ENCODE measurements around the gene SHISA8. TPM values are rescaled to one million over a fixed set of nuclear protein-coding genes. Genes with fewer than 3 reads are reported as not detected.

Gene SHISA8
- polyA plus RNA-seq, 1 experiment = not detected

- no peak for TF ChIP-seq CTCF (IDR thresholded peaks at IDR 0.05; ENCODE audit: low read depth, low read length)
- H3K27me3 ChIP-seq (ENCODE audit: control insufficient read depth, insufficient read depth, low read length) = no peaks in the 10 kb centered on the region
- DNase-seq (ENCODE audit: low read depth, low spot score) = no peak
- H3K9me3 ChIP-seq (ENCODE audit: control insufficient read depth, insufficient read depth, low read length) = no peaks in the 10 kb centered on the region; the same call in 1 of the 2 replicates
- H3K27ac ChIP-seq (ENCODE audit: low read depth, low read length) = no peak overlapping the region
- ChIA-PET POLR2A (no interaction called here), CTCF (no interaction called here)
- H3K4me3 ChIP-seq (ENCODE audit: low read depth, low read length) = no peak overlapping the region
These were observed 14.8 kb downstream of the SHISA8 start for GRCh38 chr22:41899992-41900651.

GRCh38 chr22:41899110-41899509, 15.8 kb downstream of the SHISA8 start:
- POLR2A ChIA-PET = no interaction called here

GRCh38 chr22:41898645-41899044, 16.2 kb downstream of the SHISA8 start:
- CTCF ChIA-PET = no interaction called here
- Histone ChIP-seq H3K9me3 (ENCODE audit: control insufficient read depth, insufficient read depth, low read length) (no peaks in the 10 kb centered on the region; the same call in 1 of the 2 replicates), H3K27ac (ENCODE audit: low read depth, low read length) (no peak overlapping the region), H3K4me3 (ENCODE audit: low read depth, low read length) (no peak overlapping the region), H3K27me3 (ENCODE audit: control insufficient read depth, insufficient read depth, low read length) (no peaks in the 10 kb centered on the region)
- POLR2A ChIA-PET = no interaction called here
- DNase-seq (ENCODE audit: low read depth, low spot score) = no peak
- TF ChIP-seq CTCF (IDR thresholded peaks at IDR 0.05; ENCODE audit: low read depth, low read length) = no peak

More at GRCh38 chr22:41899110-41899509, 15.8 kb downstream of the SHISA8 start:
- CTCF ChIA-PET = no interaction called here
- TF ChIP-seq CTCF (IDR thresholded peaks at IDR 0.05; ENCODE audit: low read depth, low read length) = no peak
- Histone ChIP-seq H3K27me3 (ENCODE audit: control insufficient read depth, insufficient read depth, low read length) (no peaks in the 10 kb centered on the region), H3K9me3 (ENCODE audit: control insufficient read depth, insufficient read depth, low read length) (no peaks in the 10 kb centered on the region; the same call in 1 of the 2 replicates), H3K27ac (ENCODE audit: low read depth, low read length) (no peak overlapping the region), H3K4me3 (ENCODE audit: low read depth, low read length) (no peak overlapping the region)
- no peak for DNase-seq (ENCODE audit: low read depth, low spot score)

- no peak overlapping the region for H3K4me3 ChIP-seq (ENCODE audit: low read depth, low read length)
- H3K27ac ChIP-seq (ENCODE audit: low read depth, low read length) = no peak overlapping the region
- no peaks in the 10 kb centered on the region for H3K27me3 ChIP-seq (ENCODE audit: control insufficient read depth, insufficient read depth, low read length)
- DNase-seq (ENCODE audit: low read depth, low spot score) = no peak
- POLR2A ChIA-PET = no interaction called here
- no peaks in the 10 kb centered on the region for H3K9me3 ChIP-seq (ENCODE audit: control insufficient read depth, insufficient read depth, low read length)
- no peak for TF ChIP-seq CTCF (IDR thresholded peaks at IDR 0.05; ENCODE audit: low read depth, low read length)
- CTCF ChIA-PET = interaction anchor here (0.7 to 1.8 kb wide), 3 partner anchors 36 to 196 kb away, joined by 3 to 9 read pairs (median 3); no protein-coding TSS in a partner anchor
These were observed 21.1 kb downstream of the SHISA8 start for GRCh38 chr22:41893591-41894375.

GRCh38 chr22:41892721-41893120, 22.2 kb downstream of the SHISA8 start:
- TF ChIP-seq CTCF (IDR thresholded peaks at IDR 0.05; ENCODE audit: low read depth, low read length) = no peak
- Histone ChIP-seq H3K27me3 (ENCODE audit: control insufficient read depth, insufficient read depth, low read length) (no peaks in the 10 kb centered on the region), H3K9me3 (ENCODE audit: control insufficient read depth, insufficient read depth, low read length) (no peaks in the 10 kb centered on the region), H3K27ac (ENCODE audit: low read depth, low read length) (no peak overlapping the region), H3K4me3 (ENCODE audit: low read depth, low read length) (no peak overlapping the region)
- CTCF ChIA-PET = interaction anchor here (0.7 kb wide), 1 partner anchor 27 kb away, joined by 3 read pairs; no protein-coding TSS in a partner anchor
- POLR2A ChIA-PET = no interaction called here
- no peak for DNase-seq (ENCODE audit: low read depth, low spot score)
